Upper lobe of right lung (tissue), 1 donor: Measurements from ENCODE around the gene NCAPG2. TPM values are rescaled to one million over a fixed set of nuclear protein-coding genes. Genes with fewer than 3 reads are reported as not detected.

Experiments used
- ATAC-seq: fragments of 200-7000 bp; cut with Tn5 transposase; one replicate; pipeline ENCODE4 v1.9.1; 2020; ENCODE audit warnings: mild to moderate bottlenecking, moderate library complexity
- DNase-seq: peaks from one replicate; pipeline ENCODE4 v3.0.0-alpha.2; 2020
- H3K27ac ChIP-seq: fragments of 200-600 bp; one replicate; pipeline ENCODE4 v1.8.0; 2022
- H3K27me3 ChIP-seq: fragments of 200-600 bp; one replicate; pipeline ENCODE4 v1.8.0; 2022; ENCODE audit warnings: mild to moderate bottlenecking
- H3K36me3 ChIP-seq: fragments of 200-600 bp; one replicate; pipeline ENCODE4 v1.8.0; 2022
- H3K4me1 ChIP-seq: fragments of 200-600 bp; one replicate; pipeline ENCODE4 v1.8.0; 2022
- H3K4me3 ChIP-seq: fragments of 200-600 bp; one replicate; pipeline ENCODE4 v1.8.0; 2022; ENCODE audit warnings: mild to moderate bottlenecking
- H3K9me3 ChIP-seq: fragments of 200-600 bp; one replicate; pipeline ENCODE4 v1.8.0; 2022
- intact Hi-C: fragments of 100-400 bp; cut with DNase I; formaldehyde crosslinking; loops from one replicate; pipeline ENCODE4 v1.11.0; 2022
- long read RNA-seq: library from polyadenylated mRNA; unstranded; transcript quantifications from one replicate; pipeline ENCODE4 v2.0.0, GENCODE V29; 2021
- total RNA-seq: library from RNA; stranded (reverse); fragmentation: NEBNext Ultra II Directional; extraction: Animal tissue kit (Norgen Biotek cat#: 25700); gene quantifications from one replicate; pipeline ENCODE4 v1.2.1, GENCODE V29; 2021
- TF ChIP-seq, protein P1 (sequence below): fragments of 200-600 bp; IDR thresholded peaks from one replicate; pipeline ENCODE4 v1.8.0; 2022; ENCODE audit warnings: antibody characterized with exemption
- donor health status: DM: no; HTN: yes; CAD: no; lungs with severe emphysema.

NCAPG2 gene, protein sequence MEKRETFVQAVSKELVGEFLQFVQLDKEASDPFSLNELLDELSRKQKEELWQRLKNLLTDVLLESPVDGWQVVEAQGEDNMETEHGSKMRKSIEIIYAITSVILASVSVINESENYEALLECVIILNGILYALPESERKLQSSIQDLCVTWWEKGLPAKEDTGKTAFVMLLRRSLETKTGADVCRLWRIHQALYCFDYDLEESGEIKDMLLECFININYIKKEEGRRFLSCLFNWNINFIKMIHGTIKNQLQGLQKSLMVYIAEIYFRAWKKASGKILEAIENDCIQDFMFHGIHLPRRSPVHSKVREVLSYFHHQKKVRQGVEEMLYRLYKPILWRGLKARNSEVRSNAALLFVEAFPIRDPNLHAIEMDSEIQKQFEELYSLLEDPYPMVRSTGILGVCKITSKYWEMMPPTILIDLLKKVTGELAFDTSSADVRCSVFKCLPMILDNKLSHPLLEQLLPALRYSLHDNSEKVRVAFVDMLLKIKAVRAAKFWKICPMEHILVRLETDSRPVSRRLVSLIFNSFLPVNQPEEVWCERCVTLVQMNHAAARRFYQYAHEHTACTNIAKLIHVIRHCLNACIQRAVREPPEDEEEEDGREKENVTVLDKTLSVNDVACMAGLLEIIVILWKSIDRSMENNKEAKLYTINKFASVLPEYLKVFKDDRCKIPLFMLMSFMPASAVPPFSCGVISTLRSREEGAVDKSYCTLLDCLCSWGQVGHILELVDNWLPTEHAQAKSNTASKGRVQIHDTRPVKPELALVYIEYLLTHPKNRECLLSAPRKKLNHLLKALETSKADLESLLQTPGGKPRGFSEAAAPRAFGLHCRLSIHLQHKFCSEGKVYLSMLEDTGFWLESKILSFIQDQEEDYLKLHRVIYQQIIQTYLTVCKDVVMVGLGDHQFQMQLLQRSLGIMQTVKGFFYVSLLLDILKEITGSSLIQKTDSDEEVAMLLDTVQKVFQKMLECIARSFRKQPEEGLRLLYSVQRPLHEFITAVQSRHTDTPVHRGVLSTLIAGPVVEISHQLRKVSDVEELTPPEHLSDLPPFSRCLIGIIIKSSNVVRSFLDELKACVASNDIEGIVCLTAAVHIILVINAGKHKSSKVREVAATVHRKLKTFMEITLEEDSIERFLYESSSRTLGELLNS
- total RNA-seq: 6.5 TPM
- long read RNA-seq, transcript NCAPG2-201 (28 exons, 3,930 nt): major isoform, 5 of 9 reads
- long read RNA-seq, partial matches to known transcripts: 1 of 9 reads
- long read RNA-seq, other reads (novel, unspliced or antisense): 3 of 9 reads

DNA sequence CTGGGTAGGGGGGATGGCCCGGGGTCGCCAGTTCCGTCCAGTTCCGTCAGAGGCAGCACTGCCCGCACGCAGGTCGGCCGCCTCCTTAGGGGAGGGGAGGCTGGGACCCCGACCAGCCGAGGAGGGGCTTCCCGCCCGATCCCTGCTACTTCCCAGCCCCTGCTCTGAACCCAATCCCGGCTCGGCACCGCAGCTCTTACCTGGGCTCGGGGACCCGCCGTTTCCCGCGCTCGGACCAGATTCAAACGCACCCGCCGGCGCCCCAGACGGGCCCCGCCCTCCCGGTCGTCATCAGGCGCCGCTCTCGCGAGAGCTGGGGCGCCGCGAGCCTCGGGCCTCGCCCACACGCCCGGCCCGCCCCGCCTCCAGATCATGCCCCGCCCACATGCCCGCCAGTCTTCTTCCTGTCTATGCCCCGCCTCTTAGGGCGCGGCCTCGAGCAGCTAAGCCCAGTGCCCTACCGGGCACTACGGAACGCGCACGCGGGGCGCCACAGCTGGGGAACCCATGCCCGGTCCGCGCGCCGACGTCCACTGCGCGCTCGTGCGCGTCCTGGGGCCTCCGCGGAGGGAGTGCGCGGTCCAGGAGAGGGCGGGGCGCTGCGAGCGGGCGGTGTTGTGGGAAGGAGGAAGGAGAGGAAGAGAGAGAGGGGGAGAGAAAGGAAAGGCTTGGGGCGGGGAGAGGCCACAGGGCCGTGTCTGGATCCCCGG is at the start of gene NCAPG2:
NCAPG2 (minus strand) TSS at position 281 of the 710 bp plus-strand sequence. CDS start 2,905 bp downstream, outside the sequence.
- Histone ChIP-seq H3K36me3 (no peaks in the 10 kb centered on the region), H3K9me3 (no peaks in the 10 kb centered on the region), H3K4me3 (peak within 1 kb of the TSS; percentile 95), H3K27ac (peak within 1 kb of the TSS; percentile 87), H3K4me1 (peaks cover 7% of the 10 kb centered on the region), H3K27me3 (no peaks in the 10 kb centered on the region)
- intact Hi-C loops: no loop called here
- DNase-seq (peak; percentile 100), ATAC-seq (peak; percentile 99)
- TF ChIP-seq, protein P1, sequence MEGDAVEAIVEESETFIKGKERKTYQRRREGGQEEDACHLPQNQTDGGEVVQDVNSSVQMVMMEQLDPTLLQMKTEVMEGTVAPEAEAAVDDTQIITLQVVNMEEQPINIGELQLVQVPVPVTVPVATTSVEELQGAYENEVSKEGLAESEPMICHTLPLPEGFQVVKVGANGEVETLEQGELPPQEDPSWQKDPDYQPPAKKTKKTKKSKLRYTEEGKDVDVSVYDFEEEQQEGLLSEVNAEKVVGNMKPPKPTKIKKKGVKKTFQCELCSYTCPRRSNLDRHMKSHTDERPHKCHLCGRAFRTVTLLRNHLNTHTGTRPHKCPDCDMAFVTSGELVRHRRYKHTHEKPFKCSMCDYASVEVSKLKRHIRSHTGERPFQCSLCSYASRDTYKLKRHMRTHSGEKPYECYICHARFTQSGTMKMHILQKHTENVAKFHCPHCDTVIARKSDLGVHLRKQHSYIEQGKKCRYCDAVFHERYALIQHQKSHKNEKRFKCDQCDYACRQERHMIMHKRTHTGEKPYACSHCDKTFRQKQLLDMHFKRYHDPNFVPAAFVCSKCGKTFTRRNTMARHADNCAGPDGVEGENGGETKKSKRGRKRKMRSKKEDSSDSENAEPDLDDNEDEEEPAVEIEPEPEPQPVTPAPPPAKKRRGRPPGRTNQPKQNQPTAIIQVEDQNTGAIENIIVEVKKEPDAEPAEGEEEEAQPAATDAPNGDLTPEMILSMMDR: peak; percentile 31

DNA sequence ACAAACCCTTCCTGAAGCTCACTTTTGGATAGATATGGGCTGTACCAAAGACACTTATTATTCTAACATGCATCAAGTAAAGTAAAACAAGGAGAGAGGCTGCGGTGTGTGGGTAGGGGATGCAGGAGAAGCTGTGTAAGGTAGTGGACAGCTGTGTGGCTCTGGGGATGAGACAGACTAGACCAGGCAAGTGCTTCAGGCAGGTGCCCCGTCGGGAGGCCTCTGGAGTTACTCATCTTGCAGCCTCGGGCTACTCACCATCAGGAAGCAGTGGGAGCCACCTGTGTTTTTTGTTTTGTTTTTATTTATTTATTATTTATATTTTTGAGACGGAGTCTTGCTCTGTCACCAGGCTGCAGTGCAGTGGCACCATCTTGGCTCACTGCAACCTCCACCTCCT is 49.3 kb upstream of the NCAPG2 start:
- H3K9me3 ChIP-seq: no peaks in the 10 kb centered on the region
- H3K27me3 ChIP-seq: no peaks in the 10 kb centered on the region
- H3K4me1 ChIP-seq: no peaks in the 10 kb centered on the region
- H3K36me3 ChIP-seq: peaks cover 61% of the 10 kb centered on the region
- ATAC-seq (no peak), DNase-seq (no peak)
- intact Hi-C loops: no loop called here
- TF ChIP-seq, protein P1: no peak
- H3K4me3 ChIP-seq: no peak overlapping the region
- no peak overlapping the region for H3K27ac ChIP-seq

DNA sequence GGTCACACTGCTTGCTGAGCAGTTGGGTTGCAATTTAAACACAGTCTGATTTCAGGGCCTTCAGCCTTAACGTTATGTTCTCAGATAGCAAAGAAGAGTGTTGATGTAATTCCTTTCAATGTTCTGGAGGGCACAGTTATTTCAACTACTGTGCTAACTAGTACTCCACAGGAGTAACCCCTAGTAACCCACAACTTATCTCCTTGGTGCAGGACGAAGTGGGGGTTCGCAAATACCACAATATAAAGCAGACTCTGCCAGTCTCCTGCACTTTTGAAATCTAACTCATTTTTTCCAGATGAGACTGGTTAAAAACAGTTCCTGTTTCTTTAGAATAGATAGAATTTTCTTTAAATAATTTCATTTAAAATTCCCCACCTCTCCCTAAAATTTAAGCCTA is 47.1 kb upstream of the NCAPG2 start:
- no peaks in the 10 kb centered on the region for H3K9me3 ChIP-seq
- H3K27me3 ChIP-seq: no peaks in the 10 kb centered on the region
- peaks cover 64% of the 10 kb centered on the region for H3K36me3 ChIP-seq
- DNase-seq (no peak), ATAC-seq (no peak)
- H3K4me3 ChIP-seq: no peak overlapping the region
- intact Hi-C loops: no loop called here
- no peak overlapping the region for H3K27ac ChIP-seq
- TF ChIP-seq, protein P1: no peak
- H3K4me1 ChIP-seq: no peaks in the 10 kb centered on the region

DNA sequence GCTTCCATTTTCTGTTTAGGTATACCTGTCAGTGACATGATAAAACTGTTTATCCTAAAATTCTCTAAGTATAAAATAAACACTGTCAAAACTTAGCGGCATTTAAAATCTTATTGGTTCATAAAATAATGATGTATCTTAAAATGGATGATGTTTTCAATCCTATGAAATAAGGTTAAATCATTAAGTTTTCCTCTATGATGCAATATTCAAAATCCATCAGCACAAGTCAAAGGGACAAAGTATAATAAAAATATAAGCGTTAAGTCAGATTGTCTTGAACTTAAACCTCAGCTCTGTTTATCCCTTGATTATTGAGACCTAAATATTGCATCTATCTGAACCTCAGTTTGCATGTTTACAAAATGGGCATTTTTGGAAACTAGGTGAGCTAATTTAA is 46.6 kb upstream of the NCAPG2 start:
- Histone ChIP-seq H3K4me1 (no peaks in the 10 kb centered on the region), H3K4me3 (no peak overlapping the region), H3K27ac (no peak overlapping the region), H3K9me3 (no peaks in the 10 kb centered on the region), H3K27me3 (no peaks in the 10 kb centered on the region), H3K36me3 (peaks cover 67% of the 10 kb centered on the region)
- intact Hi-C loops: no loop called here
- no peak for ATAC-seq
- TF ChIP-seq, protein P1: no peak
- DNase-seq: no peak

DNA sequence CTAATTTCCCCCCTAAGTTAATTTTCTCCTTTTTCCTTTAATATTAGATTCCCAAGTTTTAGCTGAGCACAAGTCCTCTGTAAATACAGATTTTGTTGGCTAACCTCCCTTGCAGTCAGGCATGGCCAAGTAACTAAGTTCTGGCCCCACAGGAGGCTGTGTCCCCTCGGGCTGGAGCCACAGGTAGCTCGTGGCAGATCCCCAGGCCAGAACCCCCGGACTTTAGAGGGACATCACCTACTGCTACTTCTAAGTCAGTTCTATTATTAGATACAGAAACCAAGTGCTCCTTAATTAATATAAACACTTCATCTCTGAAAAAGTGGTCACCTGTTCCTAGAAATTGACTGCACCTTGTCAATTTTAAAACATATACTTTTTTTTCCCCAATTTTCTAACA is 46.1 kb upstream of the NCAPG2 start:
- H3K36me3 ChIP-seq: peaks cover 66% of the 10 kb centered on the region
- TF ChIP-seq, protein P1: no peak

More for the DNA sequence above, 46.1 kb upstream of the NCAPG2 start:
- ATAC-seq (no peak), DNase-seq (no peak)
- no peak overlapping the region for H3K4me3 ChIP-seq
- H3K27me3 ChIP-seq: no peaks in the 10 kb centered on the region
- no peaks in the 10 kb centered on the region for H3K9me3 ChIP-seq
- intact Hi-C loops: no loop called here
- no peak overlapping the region for H3K27ac ChIP-seq
- H3K4me1 ChIP-seq: no peaks in the 10 kb centered on the region
